Fibroblast of upper back skin (primary cell): ENCODE results near the gene BLOC1S3.
A peak's percentile ranks its signal among the peaks of the same experiment; 100 is the strongest.

ENCODE experiments used
- DNase-seq: peaks from one replicate; pipeline ENCODE4 v3.0.0-alpha.2; 2013

The BLOC1S3 gene

DNA sequence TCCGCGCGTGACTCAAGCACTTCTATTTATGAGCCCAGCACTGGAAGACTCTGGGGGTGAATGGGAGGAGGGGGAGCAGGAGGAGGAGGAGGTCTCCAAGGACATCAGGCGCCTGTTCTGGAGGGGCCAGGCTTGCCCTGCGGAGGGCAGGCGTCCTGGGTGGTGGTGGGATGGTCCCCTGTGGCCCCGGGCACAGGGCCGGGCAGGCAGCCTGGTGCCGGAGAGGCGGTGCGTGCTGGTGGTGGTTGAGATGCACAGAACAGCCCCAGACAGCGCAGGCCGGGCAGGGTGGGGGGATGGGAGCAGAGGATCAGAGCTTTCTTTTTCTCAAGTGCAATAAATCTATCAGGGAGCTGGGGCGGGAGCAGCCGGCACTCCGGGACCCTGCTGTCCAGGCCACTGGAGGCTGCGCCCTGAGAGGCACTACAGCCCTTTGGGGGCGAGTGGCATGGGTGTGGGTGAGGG is 31.8 kb upstream of the BLOC1S3 start:
- no peak for DNase-seq

DNA sequence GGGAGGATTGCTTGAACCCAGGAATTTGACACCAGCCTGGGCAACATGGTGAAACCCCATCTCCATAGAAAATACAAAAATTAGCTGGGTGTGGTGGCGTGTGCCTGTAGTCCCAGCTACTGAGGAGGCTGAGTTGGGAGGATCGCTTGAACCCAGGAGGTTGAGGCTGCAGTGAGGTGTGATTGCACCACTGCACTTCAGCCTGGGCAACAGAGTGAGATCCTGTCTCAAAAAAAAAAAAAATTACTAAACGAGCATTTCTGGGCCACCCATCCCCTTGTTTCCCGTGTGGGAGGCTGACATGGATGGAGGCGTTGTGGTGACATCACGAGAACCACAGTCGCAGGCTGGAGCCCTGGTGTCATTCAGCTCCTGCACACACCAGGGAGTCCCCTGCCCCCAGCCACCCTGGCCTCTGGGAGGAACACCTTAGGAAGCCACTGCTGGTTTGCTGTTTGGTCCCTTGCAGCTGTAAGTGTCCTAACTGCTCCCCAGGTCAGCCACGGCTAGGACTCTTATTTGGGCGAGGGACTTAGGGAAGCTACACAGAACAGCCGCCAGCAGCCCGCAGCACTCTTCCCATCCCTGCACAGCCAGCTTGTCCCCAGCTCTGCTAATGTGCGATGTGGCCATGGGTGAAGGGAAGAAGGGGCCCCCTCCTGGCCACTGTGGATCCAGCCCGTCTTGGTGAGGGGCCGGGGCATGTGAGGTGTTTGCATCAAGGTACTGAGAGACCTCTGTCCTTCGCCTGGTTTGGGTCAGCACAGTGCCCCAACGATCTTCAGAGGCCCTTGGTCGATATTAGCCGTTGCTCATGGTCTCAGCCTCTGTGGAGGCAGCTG is 30.5 kb upstream of the BLOC1S3 start:
- no peak for DNase-seq

DNA sequence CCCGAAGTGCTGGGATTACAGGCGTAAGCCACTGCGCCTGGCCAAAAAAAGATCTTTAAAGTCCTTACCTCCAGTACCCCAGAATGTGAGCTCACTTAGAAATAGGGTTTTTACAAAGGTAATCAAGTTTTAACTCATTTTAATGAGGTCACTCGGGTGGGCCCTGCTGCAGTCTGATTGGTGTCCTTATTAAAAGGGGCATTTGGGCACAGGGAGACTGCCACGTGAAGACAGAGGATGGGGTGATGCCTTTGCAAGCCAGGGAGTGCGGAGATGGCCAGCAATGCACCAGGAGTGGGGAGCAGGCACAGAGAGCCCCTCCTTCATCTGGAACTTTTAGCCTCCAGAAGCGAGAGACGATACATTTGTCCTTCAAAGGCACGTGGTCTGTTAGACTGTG is 29.5 kb upstream of the BLOC1S3 start:
- no peak for DNase-seq

DNA sequence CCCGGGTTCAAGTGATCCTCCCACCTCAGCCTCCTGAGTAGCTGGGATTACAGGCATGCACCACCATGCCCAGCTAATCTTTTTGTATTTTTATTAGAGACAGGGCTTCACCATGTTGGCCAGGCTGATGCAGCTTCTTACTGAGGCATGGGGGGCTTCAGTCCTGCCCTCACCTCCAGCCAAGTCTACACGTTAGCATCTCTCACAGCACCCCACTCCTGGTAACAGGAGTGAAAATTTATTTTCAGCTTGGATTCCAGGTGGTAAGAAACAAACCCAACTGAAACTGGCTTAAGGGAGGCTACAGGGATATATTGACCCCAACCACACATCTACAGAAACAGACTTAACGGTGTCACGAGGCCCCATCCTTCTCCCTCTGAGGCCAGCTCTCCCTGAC is 28.4 kb upstream of the BLOC1S3 start:
- DNase-seq, result no peak

DNA sequence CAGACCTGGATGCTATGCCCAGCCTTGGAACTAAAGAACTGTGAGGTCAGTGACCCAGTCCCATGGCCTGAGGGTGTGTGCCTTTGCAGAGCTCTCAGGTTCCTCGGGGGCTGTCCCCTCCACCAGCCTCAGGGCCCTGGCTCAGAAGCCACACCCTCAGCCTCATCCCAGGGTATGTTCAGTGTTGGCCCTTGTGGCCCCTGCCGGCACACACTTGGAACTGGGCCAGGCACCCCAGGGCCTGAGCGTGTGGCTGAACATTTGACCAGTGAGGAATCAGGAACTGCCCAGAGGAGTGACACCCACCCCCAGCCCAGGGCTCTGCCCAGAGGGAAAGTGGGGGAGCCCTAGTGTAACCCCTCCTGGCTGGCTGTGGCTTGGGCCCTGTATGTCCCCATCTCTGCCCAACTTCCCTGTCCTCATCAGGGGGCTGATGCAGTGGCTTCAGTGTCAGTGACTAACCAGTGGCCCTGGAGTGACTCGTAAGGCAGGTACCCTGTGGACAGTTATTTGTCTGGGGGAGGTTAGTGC is 27.8 kb upstream of the BLOC1S3 start:
- DNase-seq, result no peak

DNA sequence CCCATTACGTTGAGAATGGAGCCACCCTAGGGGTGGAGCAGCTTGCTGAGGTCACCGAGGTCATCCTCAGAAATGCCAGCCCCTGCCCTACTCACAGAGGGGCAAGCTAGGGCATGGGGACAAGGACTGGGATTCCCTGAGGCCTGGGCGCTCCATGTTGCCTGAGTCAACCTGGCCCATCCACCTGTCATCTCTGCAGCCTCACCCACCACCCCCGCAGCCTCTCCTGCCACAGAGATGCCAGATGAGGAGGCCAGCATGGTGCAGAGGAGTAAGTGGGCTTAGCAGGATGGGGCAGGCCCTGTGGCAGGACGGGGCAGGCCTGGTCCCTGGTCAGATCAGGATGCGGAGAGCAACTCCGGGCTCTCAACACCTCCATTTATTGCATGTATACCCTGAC is 27.3 kb upstream of the BLOC1S3 start:
- DNase-seq, result no peak

DNA sequence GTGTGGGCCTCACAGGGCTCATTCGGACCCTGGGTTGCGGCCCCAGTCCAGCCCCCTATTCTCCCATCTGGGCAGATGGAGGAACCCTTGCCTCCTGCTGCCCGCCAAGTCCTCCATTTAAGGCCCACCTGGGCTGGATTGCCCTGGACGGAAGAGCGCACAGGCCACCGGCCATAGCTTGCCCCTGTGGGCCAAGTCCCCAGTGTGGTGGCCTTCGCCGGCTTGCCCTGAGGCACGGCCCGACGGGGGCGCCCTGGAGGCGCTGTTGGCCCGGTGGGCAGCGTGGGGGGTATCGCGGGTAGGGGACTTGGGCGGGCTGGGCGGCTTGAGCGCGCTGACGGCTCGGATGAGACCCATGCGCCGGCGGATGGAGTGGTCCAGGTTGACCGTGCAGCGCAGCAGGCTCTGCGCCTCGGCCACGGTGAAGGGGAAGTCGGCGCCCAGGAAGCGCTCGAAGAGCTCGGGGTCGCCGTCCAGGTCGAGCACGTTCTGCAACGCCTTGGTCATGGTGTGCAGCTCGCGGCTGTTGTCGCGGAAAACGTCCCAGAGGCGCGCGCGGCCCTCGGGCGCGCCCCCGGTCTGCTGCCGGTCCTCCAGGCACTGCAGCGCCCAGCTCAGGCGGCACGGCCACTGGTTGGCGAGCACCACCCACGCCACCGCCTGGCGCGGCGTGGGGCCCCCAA is 26.6 kb upstream of the BLOC1S3 start:
- no peak for DNase-seq

DNA sequence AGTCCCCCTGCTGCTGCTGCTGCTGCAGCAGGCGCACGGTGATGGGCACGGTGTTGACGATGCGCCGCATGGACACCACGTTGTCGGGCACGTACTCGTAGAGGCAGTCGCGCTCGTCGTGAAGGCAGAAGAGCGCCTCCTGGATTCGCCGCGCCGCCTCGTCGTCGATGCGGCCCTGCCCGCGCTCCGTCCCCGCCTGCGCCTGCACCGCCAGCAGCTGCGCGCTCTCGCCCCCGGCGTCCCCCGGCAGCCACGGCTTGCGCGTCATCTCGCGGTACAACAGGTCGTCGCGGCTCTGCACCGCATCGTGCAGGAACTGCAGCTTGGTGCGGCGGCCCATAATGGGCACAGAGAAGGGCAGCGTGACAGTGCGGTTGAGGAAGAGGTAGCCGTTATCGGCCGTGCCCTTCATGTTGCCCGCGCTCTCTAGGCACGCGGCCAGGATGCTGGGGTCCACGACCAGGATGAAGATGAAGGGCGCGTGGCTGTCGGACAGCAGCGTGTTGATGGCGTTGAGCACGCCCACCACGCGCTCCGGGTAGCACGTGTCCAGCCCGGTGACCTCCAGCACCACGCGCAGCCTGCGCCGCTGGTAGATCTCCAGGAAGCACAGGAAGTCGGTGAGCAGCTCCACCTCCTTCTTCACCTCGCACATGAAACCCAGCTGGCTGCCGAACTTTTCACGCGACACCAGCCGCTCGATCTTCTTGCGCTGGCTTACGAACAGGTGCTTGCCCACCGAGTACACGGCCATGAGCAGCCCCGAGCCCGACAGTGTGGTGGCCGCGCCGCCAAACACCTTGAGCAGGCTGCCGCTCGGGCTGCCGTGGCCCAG is 25.9 kb upstream of the BLOC1S3 start:
- peak; percentile 34 for DNase-seq

DNA sequence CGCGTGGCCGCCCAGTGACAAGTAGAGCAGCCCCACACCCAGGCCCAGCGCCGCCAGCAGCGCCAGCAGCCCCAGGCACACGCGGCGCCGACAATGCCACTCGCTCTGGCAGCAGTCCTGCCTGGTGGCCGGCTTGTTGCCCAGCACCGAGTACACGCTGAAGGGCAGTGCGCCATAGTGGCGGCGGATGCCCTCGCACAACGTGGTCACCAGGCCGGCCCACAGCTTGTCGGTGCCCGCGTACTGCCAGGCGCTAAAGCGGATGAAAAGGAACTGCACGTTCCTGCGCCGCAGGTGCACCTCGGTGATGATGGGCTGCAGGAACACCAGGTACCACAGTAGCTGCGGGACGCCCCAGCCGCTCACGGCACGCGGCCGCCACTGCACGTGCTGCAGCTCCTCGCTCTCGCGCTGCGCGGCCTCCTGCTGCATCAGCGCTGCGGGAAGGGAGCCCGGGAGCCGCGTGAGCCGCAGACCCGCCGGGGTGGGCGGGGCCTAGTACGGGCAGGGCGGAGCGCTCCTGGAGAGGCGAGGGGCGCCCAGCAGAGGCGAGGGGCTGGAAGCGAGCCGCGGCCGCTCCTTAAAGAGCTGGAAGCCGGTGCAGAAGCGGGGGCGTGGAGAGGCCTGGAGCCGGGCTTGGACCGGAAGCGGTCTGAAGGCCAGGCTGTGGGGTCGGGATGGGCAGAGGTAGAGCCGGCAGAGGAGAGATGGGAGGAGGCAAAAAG is 25.1 kb upstream of the BLOC1S3 start:
- DNase-seq, result peak; percentile 37

DNA sequence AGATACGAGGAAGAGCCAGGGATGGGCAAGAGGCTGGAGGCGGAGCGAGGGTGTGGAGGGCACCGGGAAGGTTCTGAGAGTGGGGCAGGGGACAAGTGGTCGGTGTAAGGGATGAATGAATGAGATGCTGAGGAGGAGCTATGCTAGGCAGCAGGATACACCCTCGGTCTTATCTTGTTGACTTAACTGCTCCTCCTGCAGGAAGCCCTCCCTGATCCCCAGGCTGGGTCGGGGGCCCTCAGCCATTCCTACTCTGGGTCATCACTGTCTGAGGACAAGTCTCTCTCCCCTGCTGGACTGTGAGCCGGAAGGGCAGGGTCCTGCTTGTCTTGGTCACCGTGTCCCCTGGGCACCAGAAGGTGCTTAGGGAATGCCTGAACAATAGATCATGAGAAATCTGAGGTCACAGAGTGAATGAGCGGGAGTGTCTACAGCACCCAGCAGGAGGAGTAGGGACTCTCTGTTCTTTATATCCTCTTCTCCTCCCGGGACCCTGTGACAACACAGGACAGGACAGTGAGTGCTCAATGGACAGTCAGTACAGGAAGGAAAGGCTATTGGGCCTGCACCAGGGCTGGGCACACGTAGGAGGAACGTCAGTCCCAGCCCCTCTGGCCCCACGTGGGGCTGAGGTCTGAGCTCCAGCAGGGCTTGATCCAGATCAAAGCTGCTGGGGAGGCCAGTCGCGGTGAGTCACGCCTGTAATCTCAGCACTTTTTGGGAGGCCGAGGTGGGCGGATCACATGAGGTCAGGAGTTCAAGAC is 24.3 kb upstream of the BLOC1S3 start:
- DNase-seq, result peak; percentile 67

DNA sequence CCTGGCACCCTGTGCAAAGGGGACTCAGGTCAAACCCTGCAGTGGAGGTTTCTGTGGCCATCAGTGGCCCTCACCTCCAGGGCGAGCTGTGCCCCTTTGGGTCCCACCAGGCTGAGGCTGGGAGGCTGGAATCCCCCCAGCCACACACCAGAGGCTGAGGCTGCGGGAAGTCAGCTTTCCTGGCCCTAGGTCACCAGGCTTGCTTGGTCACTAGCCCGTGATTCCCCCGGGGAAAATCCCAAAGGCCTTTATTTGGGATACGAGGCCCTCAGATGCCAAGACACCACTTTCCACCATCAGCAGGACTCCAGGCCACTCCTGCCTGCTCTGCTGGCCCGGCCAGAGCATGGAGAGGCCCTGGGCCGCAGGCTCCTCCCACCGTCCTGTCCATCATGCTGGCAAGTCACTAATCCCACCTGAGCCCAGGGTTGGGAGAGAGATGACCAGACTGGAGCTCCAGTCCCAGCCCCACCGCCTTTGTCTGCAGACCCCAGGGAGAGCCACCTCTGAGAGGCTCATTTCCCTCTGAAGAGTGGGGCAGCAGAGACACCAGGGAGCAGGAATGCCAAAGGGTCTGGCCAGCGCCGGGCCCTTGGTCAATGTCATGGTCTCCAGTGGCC is 22.5 kb upstream of the BLOC1S3 start:
- DNase-seq, result no peak

DNA sequence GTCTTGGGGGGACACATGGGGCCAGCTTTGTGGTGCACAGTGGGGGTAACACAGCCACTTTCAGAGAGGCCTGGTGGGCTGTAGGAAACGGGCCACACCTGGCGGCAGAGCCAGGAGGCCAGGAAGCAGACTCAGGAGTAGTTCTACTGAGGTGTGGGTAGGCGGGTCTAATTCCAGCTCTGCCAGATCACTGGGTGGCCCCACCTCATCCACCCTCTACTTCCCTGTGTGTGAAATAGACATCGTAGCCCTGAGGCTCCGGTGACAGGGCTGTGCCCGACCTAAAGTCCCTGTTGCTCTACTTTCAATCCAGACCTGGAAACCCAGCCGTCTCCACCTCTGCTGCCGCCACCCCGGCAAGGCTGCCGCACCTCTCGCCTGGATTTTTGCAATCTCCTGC is 21.8 kb upstream of the BLOC1S3 start:
- no peak for DNase-seq

DNA sequence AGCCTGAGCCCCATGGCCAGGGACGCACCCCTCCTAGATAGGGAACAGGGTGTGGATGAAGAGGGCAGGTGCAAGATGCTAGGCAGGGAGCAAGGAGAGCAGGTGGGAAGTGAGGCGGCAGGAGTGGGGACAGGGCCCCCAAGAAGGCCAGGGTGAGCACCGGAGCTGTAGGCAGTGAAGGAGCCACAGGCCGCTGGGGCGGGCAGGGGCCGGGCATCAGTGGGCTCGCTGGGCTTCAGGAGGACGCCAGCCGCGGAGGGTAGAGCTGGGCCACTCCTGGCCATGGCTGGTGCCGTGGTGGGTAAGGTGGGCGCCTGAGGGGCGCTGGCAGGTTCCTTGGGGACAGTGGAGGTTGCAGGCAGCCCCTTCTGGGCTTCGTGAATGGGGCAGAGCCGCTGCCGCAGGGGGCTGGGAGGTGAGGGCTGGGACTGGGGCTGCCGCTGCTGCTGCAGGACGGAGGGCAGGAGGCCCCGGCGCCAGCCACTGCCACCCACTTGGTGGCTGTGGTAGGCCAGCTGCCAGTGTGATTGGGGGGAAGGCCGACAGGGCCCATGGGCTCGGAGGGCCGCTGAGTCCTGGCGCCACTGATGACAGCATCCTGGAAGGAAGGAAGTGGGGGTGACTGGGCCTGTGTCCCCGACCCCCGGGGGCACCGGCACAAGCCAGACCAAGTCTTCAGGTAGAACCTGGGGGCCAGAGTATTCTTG is 19.9 kb upstream of the BLOC1S3 start:
- no peak for DNase-seq

DNA sequence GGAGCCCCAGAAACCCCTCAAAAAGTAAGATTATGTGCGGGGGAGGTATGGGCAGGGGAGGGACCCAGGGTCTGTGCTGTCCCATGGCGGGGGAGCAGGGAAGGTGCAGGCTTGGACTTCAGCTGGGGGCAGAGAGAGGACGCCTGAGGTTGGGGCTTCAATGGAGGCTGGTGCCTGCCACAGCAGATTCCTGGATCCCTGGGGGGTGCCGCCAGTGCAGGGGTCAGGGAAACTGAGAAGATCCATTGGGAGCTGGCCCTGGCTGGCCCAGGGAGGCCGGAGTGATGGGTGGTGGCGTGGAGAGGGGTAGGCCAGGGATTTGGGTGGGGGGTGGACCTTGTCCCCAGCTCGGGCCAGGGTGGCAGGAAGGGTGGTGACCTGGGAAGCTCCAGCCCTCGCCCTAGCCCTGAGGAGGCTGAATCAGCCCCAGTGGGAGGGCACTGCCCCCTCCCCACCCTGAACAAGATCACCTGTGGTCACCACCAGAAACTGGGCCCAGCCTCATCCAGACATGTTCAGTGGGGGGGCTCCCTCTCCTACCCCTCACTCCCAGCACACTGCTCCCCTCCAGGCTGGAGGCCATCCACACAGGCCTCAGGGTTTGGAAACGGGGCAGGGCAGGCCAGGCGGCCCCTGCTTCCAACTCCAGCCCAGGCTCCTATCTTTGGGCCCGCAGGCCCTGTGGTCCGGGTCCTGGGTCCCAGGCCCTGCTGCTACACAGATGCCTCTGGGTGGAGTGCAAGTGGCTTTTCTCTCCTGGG is 19.2 kb upstream of the BLOC1S3 start:
- no peak for DNase-seq

DNA sequence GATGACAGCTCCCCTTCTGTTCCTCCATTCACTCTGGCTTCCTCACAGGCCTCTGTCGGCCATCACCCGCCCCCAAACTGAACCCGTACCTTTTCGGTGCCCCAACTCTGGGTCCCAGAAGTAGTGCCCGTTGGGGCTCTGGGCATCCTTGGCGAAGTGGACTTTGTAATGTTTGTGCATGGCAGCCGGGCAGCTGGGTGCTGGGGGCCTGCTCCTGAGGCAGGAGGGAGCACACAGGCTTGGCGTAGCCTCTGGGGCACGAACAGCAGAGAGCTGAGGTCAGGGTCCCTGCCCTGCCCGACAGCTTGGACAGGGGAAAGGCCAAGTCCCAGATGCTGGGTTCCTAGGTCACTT is 18.6 kb upstream of the BLOC1S3 start:
- DNase-seq, result no peak

DNA sequence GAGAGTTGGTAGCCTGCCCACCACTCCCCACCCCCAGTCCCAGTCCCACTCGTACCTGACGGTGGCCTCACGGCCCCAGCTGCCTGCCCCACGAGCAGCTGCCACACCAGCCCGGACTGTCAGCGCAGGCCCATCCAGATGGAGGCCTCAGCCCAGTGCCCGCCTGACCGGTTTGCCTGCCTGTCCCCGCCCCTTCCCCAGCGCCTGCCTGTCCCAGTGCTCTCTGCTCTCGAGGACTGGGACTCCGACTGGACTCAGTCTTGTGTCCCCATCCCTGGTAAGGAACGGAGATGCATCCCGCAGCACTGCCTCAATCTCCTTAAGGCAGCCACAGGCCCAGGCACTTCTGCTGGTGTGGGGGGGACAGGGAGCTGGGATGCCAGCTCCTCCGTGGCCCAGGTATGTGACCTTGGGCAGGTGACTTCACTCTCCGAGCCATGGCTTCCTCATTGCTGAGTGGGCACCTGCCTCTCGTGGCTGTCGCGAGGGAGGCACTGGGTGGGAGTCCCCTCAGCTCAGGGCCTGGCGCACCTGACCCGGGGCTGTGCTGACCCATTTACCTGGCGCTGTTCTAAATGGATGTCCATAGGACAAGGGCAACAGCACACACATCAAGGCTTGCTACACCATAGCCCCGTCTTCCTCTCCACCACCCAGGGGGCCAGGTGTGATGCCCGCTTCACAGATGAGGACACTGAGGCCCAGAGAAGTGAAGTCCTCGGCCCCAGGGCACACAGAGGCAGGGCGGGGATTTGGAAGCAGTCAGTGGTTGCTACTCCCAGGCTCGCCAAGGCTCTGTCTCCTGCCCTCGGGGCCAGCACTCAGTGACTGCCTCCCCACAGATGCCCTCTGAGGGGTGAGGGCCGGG is 17.5 kb upstream of the BLOC1S3 start, which contains the start of gene NKPD1:
Gene NKPD1 (minus strand): TSS at position 113 of the 868 bp plus-strand sequence. CDS start 832 bp downstream, outside the sequence.
- DNase-seq, result no peak

DNA sequence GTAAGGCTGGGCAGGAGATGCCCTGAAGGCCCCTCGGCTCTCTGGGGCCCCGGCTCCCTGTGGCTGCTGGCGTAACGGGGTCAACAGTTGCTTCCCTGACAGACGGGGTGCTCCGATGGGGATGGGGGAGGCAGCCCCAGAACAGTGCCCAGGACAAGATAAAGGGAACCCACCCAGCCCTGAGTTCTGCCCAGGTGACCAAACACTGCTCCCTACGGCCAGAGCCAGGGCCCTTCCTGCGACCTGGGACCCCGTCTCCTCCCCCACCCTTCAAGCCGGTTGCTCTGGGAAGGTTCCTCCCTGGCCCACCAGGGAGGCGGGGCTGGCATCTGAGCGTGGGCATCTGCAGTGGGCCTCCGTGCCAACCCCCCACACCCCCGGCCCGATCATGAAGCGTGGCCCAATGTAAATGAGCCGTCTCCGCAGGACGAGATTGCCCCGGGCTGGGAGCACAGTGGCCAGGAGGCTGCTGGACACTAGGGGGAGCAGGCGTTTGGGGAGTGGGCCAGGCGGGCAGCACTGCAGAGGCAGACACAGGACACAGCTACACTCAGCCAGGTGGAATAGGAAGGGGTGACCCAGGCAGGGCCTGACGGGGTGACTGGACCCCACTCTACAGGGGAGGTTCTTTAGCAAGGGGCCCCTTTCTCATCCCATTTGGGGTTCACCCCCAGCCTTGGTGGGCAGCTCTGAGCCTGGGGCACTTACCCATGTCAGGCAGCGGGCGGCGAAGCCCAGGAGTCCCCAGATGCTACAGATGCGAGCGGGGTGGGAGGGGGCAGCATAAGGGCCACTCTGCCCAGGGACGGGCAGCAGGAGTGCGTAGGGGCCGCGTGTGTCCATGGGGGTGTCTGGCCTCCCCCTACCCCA is 16.6 kb upstream of the BLOC1S3 start:
- DNase-seq, result peak; percentile 25
